K562 (cell line): ENCODE data around the gene PINK1. TPM values are rescaled to one million over a fixed set of nuclear protein-coding genes. Genes with fewer than 3 reads are reported as not detected.

Source experiments
- CC2D1A ChIP-seq: fragments of 450-650 bp; IDR thresholded peaks from 2 replicates; pipeline ENCODE4 v1.6.1; 2017; ENCODE audit warnings: mild to moderate bottlenecking
- ERF ChIP-seq: fragments of 450-650 bp; formaldehyde crosslinking; IDR thresholded peaks from 2 replicates; pipeline ENCODE4 v1.4.0; 2020; ENCODE audit warnings: mild to moderate bottlenecking, mixed read lengths
- FOS ChIP-seq: IDR thresholded peaks from 3 replicates; pipeline ENCODE4 v1.6.1; 2011; ENCODE audit not compliant: insufficient read length; ENCODE audit errors: extremely low read depth
- KDM4B ChIP-seq, 2 experiments: fragments of 450-650 bp in 1 of 2; sonication (generic) in 1 of 2; IDR thresholded peaks; 2 replicates each; pipeline ENCODE4 v1.6.1; 2016 to 2017; ENCODE audit warnings: borderline replicate concordance in 2 of 2, antibody characterized with exemption in 1 of 2, low read depth in 1 of 2, mild to moderate bottlenecking in 1 of 2
- NFE2 ChIP-seq: IDR thresholded peaks from 2 replicates; pipeline ENCODE4 v1.6.1; 2014; ENCODE audit warnings: antibody characterized with exemption, low read depth
- RCOR1 ChIP-seq, 2 experiments: IDR thresholded peaks; 2 replicates each; pipeline ENCODE4 v1.6.1; 2012; ENCODE audit warnings: low read depth in 2 of 2, low read length in 2 of 2, borderline replicate concordance in 1 of 2, improper control_type of control experiment in 1 of 2
- RUNX1 ChIP-seq: sonication (generic); IDR thresholded peaks from 2 replicates; pipeline ENCODE4 v1.6.1; 2016; ENCODE audit warnings: antibody characterized with exemption, low read depth
- SMARCA5 ChIP-seq: fragments of 450-650 bp; IDR thresholded peaks from 2 replicates; pipeline ENCODE4 v1.6.1; 2016
- TARDBP ChIP-seq: fragments of 450-650 bp; IDR thresholded peaks from 2 replicates; pipeline ENCODE4 v1.6.1; 2016
- TEAD1 ChIP-seq, 2 experiments: fragments of 450-650 bp in 1 of 2; sonication (generic) in 1 of 2; formaldehyde crosslinking; IDR thresholded peaks; 2 replicates each; pipeline versions ENCODE4 v1.4.0 to v1.8.0; 2020 to 2022; ENCODE audit warnings: mild to moderate bottlenecking in 2 of 2, missing genetic modification reagents in 1 of 2
- ZBTB1 ChIP-seq: sonication (generic); formaldehyde crosslinking; IDR thresholded peaks from 2 replicates; pipeline ENCODE4 v1.8.1; 2023; ENCODE audit warnings: missing genetic modification reagents, low read depth, mild to moderate bottlenecking, borderline replicate concordance
- ZNF121 ChIP-seq: sonication (generic); formaldehyde crosslinking; conservative IDR thresholded peaks from 2 replicates; pipeline ENCODE4 v1.8.0; 2022; ENCODE audit warnings: missing genetic modification reagents
- ZNF830 ChIP-seq: fragments of 250-450 bp; sonication (Bioruptor Pico); IDR thresholded peaks from 2 replicates; pipeline ENCODE4 v1.5.0; 2021; ENCODE audit warnings: mild to moderate bottlenecking
- polyA plus RNA-seq, 8 experiments: library from polyadenylated mRNA; depleted of rRNA in 4 of 8; stranded (reverse) in 5 of 8; unstranded in 3 of 8; fragments of >200 nt; fragmentation: Nextera tagmentation in 2 of 8; fragmentation: Illumina TruSeq in 1 of 8; extraction: Ambion mirVana in 2 of 8; extraction: Trizol in 1 of 8; gene quantifications; 2 replicates each; pipeline versions ENCODE4 v1.2.1 to v1.2.3, GENCODE V29; 2011 to 2014; ENCODE audit warnings: inconsistent platforms in 1 of 8, missing spikeins in 1 of 8
- total RNA-seq, 7 experiments: library from RNA; depleted of rRNA in 6 of 7; stranded (reverse); fragments of >200 nt in 6 of 7; fragmentation: Illumina TruSeq in 2 of 7; extraction: Trizol in 2 of 7; gene quantifications; 2 replicates each; pipeline versions ENCODE4 v1.2.1 to v1.2.3, GENCODE V29; 2011 to 2021; ENCODE audit warnings: low replicate concordance in 1 of 7
- TF ChIP-seq, protein P1 (sequence below): sonication (generic); formaldehyde crosslinking; IDR thresholded peaks from 2 replicates; pipeline ENCODE4 v1.8.1; 2022; ENCODE audit warnings: missing genetic modification reagents
- TF ChIP-seq, protein P2 (sequence below): IDR thresholded peaks from 2 replicates; pipeline ENCODE4 v1.6.1; 2012; ENCODE audit warnings: low read depth, low read length, improper control_type of control experiment, borderline replicate concordance
- TF ChIP-seq, protein P3 (sequence below): sonication (generic); formaldehyde crosslinking; IDR thresholded peaks from 2 replicates; pipeline ENCODE4 v1.8.0; 2022; ENCODE audit warnings: mild to moderate bottlenecking, missing genetic modification reagents
- TF ChIP-seq, protein P4 (sequence below): fragments of 450-650 bp; IDR thresholded peaks from 2 replicates; pipeline ENCODE4 v1.6.1; 2014; ENCODE audit warnings: low read depth, mild to moderate bottlenecking, moderate library complexity, borderline replicate concordance
- TF ChIP-seq, protein P5 (sequence below): fragments of 250-450 bp; sonication (Bioruptor Pico); IDR thresholded peaks from 2 replicates; pipeline ENCODE4 v1.8.0; 2022; ENCODE audit warnings: moderate library complexity, mild to moderate bottlenecking, inconsistent platforms
- TF ChIP-seq, protein P6 (sequence below): sonication (generic); formaldehyde crosslinking; IDR thresholded peaks from 2 replicates; pipeline ENCODE4 v1.8.0; 2022; ENCODE audit warnings: mild to moderate bottlenecking, missing genetic modification reagents

Gene PINK1
- total and polyA plus RNA-seq, 9 of the 15 experiments (the other 6 are each of a cell fraction or from before 2014, with no cell fraction given), result 1.5 to 11.3 (median 6.8) TPM

DNA sequence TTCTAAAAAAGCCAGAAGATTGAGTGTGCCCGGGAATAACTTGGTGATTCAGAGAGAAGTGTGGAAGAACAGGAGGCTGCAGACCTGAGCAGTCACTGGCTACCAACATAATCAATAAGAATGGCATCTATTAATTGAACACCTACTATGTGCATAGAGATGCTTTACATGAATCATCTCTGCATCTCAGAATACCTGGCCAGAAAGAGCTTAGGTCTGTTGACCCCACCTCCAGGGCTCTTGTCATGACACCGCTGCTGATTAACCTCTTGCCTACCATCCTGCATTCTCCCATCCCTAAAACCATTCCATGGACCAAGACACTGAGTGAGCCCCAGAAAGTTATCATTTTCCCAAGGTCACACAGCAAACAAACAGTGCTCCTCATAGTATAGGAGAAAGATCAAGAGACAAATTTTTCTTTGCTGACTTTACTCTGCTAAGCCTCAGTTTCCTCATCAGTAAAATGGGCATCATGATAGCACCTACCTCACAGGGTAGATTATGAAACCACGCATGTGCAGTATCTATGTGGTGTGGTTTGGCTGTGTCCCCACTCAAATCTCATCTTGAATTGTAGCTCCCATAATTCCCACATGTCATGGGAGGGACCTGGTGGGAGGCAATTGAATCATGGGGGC lies 16.3 kb upstream of the PINK1 start (continued):
- TF ChIP-seq, protein P1, sequence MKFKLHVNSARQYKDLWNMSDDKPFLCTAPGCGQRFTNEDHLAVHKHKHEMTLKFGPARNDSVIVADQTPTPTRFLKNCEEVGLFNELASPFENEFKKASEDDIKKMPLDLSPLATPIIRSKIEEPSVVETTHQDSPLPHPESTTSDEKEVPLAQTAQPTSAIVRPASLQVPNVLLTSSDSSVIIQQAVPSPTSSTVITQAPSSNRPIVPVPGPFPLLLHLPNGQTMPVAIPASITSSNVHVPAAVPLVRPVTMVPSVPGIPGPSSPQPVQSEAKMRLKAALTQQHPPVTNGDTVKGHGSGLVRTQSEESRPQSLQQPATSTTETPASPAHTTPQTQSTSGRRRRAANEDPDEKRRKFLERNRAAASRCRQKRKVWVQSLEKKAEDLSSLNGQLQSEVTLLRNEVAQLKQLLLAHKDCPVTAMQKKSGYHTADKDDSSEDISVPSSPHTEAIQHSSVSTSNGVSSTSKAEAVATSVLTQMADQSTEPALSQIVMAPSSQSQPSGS (CRISPR knock-in tag), result no peak
- TF ChIP-seq NFE2 (no peak), ZBTB1 (CRISPR knock-in tag) (no peak), TARDBP (no peak), ZNF121 (CRISPR knock-in tag) (0 out of 2 replicates have a peak, but pooled peaks have one; percentile 4), CC2D1A (peak; percentile 72), ERF (CRISPR knock-in tag) (no peak), TEAD1 (CRISPR knock-in tag; IDR thresholded peaks at IDR 0.05) (no peak), SMARCA5 (peak; percentile 84), RUNX1 (no peak), KDM4B (IDR thresholded peaks at IDR 0.05; ENCODE audit: borderline replicate concordance in 2 of 2, low read depth in 1 of 2) (no peak), ZNF830 (CRISPR knock-in tag) (no peak), FOS (no peak), RCOR1 (IDR thresholded peaks at IDR 0.05; ENCODE audit: borderline replicate concordance in 1 of 2, low read depth in 2 of 2, low read length in 2 of 2) (peak in 1 of 2 experiments; percentile 79; a peak in 1 of 4 replicates)
- TF ChIP-seq, protein P2, sequence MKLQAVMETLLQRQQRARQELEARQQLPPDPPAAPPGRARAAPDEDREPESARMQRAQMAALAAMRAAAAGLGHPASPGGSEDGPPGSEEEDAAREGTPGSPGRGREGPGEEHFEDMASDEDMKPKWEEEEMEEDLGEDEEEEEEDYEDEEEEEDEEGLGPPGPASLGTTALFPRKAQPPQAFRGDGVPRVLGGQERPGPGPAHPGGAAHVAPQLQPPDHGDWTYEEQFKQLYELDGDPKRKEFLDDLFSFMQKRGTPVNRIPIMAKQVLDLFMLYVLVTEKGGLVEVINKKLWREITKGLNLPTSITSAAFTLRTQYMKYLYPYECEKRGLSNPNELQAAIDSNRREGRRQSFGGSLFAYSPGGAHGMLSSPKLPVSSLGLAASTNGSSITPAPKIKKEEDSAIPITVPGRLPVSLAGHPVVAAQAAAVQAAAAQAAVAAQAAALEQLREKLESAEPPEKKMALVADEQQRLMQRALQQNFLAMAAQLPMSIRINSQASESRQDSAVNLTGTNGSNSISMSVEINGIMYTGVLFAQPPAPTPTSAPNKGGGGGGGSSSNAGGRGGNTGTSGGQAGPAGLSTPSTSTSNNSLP, result no peak
- TF ChIP-seq, protein P3, sequence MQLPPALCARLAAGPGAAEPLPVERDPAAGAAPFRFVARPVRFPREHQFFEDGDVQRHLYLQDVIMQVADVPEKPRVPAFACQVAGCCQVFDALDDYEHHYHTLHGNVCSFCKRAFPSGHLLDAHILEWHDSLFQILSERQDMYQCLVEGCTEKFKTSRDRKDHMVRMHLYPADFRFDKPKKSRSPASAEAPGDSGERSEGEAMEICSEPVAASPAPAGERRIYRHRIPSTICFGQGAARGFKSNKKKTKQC (CRISPR knock-in tag), result no peak
- TF ChIP-seq, protein P4, sequence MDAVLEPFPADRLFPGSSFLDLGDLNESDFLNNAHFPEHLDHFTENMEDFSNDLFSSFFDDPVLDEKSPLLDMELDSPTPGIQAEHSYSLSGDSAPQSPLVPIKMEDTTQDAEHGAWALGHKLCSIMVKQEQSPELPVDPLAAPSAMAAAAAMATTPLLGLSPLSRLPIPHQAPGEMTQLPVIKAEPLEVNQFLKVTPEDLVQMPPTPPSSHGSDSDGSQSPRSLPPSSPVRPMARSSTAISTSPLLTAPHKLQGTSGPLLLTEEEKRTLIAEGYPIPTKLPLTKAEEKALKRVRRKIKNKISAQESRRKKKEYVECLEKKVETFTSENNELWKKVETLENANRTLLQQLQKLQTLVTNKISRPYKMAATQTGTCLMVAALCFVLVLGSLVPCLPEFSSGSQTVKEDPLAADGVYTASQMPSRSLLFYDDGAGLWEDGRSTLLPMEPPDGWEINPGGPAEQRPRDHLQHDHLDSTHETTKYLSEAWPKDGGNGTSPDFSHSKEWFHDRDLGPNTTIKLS, result no peak
- TF ChIP-seq, protein P5, sequence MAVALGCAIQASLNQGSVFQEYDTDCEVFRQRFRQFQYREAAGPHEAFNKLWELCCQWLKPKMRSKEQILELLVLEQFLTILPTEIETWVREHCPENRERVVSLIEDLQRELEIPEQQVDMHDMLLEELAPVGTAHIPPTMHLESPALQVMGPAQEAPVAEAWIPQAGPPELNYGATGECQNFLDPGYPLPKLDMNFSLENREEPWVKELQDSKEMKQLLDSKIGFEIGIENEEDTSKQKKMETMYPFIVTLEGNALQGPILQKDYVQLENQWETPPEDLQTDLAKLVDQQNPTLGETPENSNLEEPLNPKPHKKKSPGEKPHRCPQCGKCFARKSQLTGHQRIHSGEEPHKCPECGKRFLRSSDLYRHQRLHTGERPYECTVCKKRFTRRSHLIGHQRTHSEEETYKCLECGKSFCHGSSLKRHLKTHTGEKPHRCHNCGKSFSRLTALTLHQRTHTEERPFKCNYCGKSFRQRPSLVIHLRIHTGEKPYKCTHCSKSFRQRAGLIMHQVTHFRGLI (CRISPR knock-in tag), result no peak
- TF ChIP-seq, protein P6, sequence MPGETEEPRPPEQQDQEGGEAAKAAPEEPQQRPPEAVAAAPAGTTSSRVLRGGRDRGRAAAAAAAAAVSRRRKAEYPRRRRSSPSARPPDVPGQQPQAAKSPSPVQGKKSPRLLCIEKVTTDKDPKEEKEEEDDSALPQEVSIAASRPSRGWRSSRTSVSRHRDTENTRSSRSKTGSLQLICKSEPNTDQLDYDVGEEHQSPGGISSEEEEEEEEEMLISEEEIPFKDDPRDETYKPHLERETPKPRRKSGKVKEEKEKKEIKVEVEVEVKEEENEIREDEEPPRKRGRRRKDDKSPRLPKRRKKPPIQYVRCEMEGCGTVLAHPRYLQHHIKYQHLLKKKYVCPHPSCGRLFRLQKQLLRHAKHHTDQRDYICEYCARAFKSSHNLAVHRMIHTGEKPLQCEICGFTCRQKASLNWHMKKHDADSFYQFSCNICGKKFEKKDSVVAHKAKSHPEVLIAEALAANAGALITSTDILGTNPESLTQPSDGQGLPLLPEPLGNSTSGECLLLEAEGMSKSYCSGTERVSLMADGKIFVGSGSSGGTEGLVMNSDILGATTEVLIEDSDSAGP (CRISPR knock-in tag), result no peak
